NT2/D1 (cell line): ENCODE results near the gene FSIP1.

Experiments
- YY1 ChIP-seq: IDR thresholded peaks from 2 replicates; pipeline ENCODE4 v1.6.1; 2011; ENCODE audit not compliant: insufficient read length, insufficient read depth
- ZNF274 ChIP-seq: IDR thresholded peaks from 2 replicates; pipeline ENCODE4 v1.6.1; 2011; ENCODE audit warnings: mild to moderate bottlenecking, low read depth, low read length

- no peak for TF ChIP-seq YY1
- TF ChIP-seq ZNF274 = no peak
Observed at GRCh38 chr15:39610665-39611064, 172.0 kb downstream of the FSIP1 start.
